ENCODE measurements around the gene MAP1LC3C.

DNA sequence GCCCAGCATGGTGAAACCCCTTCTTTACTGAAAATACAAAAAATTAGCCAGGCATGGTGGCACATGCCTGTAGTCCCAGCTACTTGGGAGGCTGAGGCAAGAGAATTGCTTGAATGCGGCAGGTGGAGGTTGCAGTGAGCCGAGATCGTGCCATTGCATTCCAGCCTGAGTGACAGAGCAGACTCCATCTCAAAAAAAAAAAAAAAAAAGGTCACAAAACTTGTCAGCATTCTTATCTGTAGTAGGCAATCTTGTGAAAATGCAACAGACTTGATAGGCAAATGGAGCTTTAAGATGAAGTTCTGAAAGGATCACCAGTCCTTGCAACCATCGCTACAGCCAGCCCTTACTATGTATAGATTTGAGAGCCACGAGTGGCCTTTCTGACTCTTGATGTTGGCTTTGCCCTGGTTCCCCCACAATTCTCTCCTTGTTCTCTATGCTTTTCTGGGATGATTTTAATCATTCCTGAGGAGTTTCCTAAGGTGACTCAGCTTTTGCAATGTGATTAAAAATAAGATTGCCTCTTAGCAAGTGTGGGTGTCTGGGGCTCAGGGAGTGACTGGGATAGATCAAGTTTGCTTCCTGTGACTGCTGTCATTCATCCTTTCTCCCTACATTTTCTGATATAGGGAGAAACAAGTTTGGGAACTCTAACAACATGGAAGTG is 7.1 kb upstream of the MAP1LC3C start:
- TF ChIP-seq, protein P1, sequence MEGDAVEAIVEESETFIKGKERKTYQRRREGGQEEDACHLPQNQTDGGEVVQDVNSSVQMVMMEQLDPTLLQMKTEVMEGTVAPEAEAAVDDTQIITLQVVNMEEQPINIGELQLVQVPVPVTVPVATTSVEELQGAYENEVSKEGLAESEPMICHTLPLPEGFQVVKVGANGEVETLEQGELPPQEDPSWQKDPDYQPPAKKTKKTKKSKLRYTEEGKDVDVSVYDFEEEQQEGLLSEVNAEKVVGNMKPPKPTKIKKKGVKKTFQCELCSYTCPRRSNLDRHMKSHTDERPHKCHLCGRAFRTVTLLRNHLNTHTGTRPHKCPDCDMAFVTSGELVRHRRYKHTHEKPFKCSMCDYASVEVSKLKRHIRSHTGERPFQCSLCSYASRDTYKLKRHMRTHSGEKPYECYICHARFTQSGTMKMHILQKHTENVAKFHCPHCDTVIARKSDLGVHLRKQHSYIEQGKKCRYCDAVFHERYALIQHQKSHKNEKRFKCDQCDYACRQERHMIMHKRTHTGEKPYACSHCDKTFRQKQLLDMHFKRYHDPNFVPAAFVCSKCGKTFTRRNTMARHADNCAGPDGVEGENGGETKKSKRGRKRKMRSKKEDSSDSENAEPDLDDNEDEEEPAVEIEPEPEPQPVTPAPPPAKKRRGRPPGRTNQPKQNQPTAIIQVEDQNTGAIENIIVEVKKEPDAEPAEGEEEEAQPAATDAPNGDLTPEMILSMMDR (IDR thresholded peaks at IDR 0.05; ENCODE audit: low read length): no peak
- TF ChIP-seq EZH2 (optimal IDR thresholded peaks at IDR 0.05; ENCODE audit: low read depth, low read length) (no peak), EZH2phosphoT487 (IDR thresholded peaks at IDR 0.05; ENCODE audit: low read length) (no peak)

Data from MM.1S (cell line).